K562 (cell line): ENCODE data around the gene AKT1S1. TPM values are rescaled to one million over a fixed set of nuclear protein-coding genes. Genes with fewer than 3 reads are reported as not detected.

Experiments
- CCNT2 ChIP-seq: IDR thresholded peaks from 2 replicates; pipeline ENCODE4 v1.6.1; 2011; ENCODE audit warnings: borderline replicate concordance, low read depth, mild to moderate bottlenecking, moderate library complexity, mixed read lengths, low read length; ENCODE audit not compliant: insufficient read length; ENCODE audit errors: extremely low read depth
- ETS2 ChIP-seq: IDR thresholded peaks from 2 replicates; pipeline ENCODE4 v1.6.1; 2016; ENCODE audit warnings: borderline replicate concordance, missing genetic modification characterization, mild to moderate bottlenecking, moderate library complexity, missing compliant biosample characterization; ENCODE audit not compliant: poor library complexity, severe bottlenecking
- HEY1 ChIP-seq: fragments of 250-450 bp; sonication (Bioruptor Pico); IDR thresholded peaks from 2 replicates; pipeline ENCODE4 v1.5.0; 2020; ENCODE audit warnings: mild to moderate bottlenecking, moderate library complexity, borderline replicate concordance
- KAT2B ChIP-seq: IDR thresholded peaks from one replicate; pipeline ENCODE4 v1.6.1; 2012; ENCODE audit warnings: low read depth, mild to moderate bottlenecking, control low read depth, inconsistent platforms, low read length, moderate library complexity
- MCM5 ChIP-seq: fragments of 450-650 bp; IDR thresholded peaks from 2 replicates; pipeline ENCODE4 v1.6.1; 2016; ENCODE audit warnings: low read depth
- MTA1 ChIP-seq: fragments of 450-650 bp; IDR thresholded peaks from 2 replicates; pipeline ENCODE4 v1.6.1; 2017; ENCODE audit warnings: borderline replicate concordance
- PCBP1 ChIP-seq: fragments of 200-400 bp; formaldehyde crosslinking; IDR thresholded peaks from 2 replicates; pipeline ENCODE4 v1.6.1; 2018; ENCODE audit warnings: mild to moderate bottlenecking, low read depth, low read length; ENCODE audit not compliant: poor library complexity, severe bottlenecking
- PHF8 ChIP-seq: fragments of 200-600 bp; sonication (generic); IDR thresholded peaks from 2 replicates; pipeline ENCODE4 v1.6.1; 2012; ENCODE audit warnings: mixed run types, mild to moderate bottlenecking, inconsistent platforms, low read length, moderate library complexity, borderline replicate concordance
- RCOR1 ChIP-seq, 2 experiments: IDR thresholded peaks; 2 replicates each; pipeline ENCODE4 v1.6.1; 2012; ENCODE audit warnings: low read depth in 2 of 2, low read length in 2 of 2, borderline replicate concordance in 1 of 2, improper control_type of control experiment in 1 of 2
- SAP30 ChIP-seq: fragments of 200-600 bp; sonication (generic); IDR thresholded peaks from 2 replicates; pipeline ENCODE4 v1.6.1; 2012; ENCODE audit warnings: borderline replicate concordance, low read depth, mild to moderate bottlenecking, moderate library complexity, low read length, control low read depth, inconsistent platforms; ENCODE audit not compliant: insufficient read depth, poor library complexity, severe bottlenecking
- SMAD1 ChIP-seq: fragments of 150-350 bp; IDR thresholded peaks from 2 replicates; pipeline ENCODE4 v1.6.1; 2014; ENCODE audit warnings: low read length, low read depth; ENCODE audit not compliant: partially characterized antibody
- ZNF184 ChIP-seq: sonication (generic); formaldehyde crosslinking; IDR thresholded peaks from 2 replicates; pipeline ENCODE4 v1.5.0; 2020; ENCODE audit warnings: missing genetic modification reagents
- ZNF197 ChIP-seq: fragments of 200-800 bp; sonication (Bioruptor generic); IDR thresholded peaks from 2 replicates; pipeline ENCODE4 v1.6.1; 2016; ENCODE audit warnings: low read depth, missing genetic modification characterization, missing compliant biosample characterization
- ZNF23 ChIP-seq: fragments of 250-450 bp; sonication (Bioruptor Pico); IDR thresholded peaks from 2 replicates; pipeline ENCODE4 v1.4.0; 2020; ENCODE audit warnings: mild to moderate bottlenecking
- ZNF347 ChIP-seq: fragments of 450-650 bp; formaldehyde crosslinking; IDR thresholded peaks from 2 replicates; pipeline ENCODE4 v1.4.0; 2020; ENCODE audit warnings: low read depth, mild to moderate bottlenecking, moderate library complexity
- ZNF586 ChIP-seq: fragments of 450-650 bp; formaldehyde crosslinking; conservative IDR thresholded peaks from 2 replicates; pipeline ENCODE4 v1.4.0; 2020; ENCODE audit warnings: mild to moderate bottlenecking, moderate library complexity
- ZNF764 ChIP-seq: fragments of 250-450 bp; sonication (Bioruptor Pico); IDR thresholded peaks from 2 replicates; pipeline ENCODE4 v1.4.0; 2020; ENCODE audit warnings: low read depth, mild to moderate bottlenecking, moderate library complexity
- polyA plus RNA-seq, 8 experiments: library from polyadenylated mRNA; depleted of rRNA in 4 of 8; stranded (reverse) in 5 of 8; unstranded in 3 of 8; fragments of >200 nt; fragmentation: Nextera tagmentation in 2 of 8; fragmentation: Illumina TruSeq in 1 of 8; extraction: Ambion mirVana in 2 of 8; extraction: Trizol in 1 of 8; gene quantifications; 2 replicates each; pipeline versions ENCODE4 v1.2.1 to v1.2.3, GENCODE V29; 2011 to 2014; ENCODE audit warnings: inconsistent platforms in 1 of 8, missing spikeins in 1 of 8
- total RNA-seq, 7 experiments: library from RNA; depleted of rRNA in 6 of 7; stranded (reverse); fragments of >200 nt in 6 of 7; fragmentation: Illumina TruSeq in 2 of 7; extraction: Trizol in 2 of 7; gene quantifications; 2 replicates each; pipeline versions ENCODE4 v1.2.1 to v1.2.3, GENCODE V29; 2011 to 2021; ENCODE audit warnings: low replicate concordance in 1 of 7
- TF ChIP-seq, protein P1 (sequence below), 2 experiments: fragments of 150-350 bp in 1 of 2; IDR thresholded peaks; 2 replicates each; pipeline ENCODE4 v1.6.1; 2012 to 2016; ENCODE audit warnings: low read depth in 2 of 2, low read length in 2 of 2, mild to moderate bottlenecking in 1 of 2, moderate library complexity in 1 of 2
- TF ChIP-seq, protein P2 (sequence below): fragments of 450-650 bp; IDR thresholded peaks from 2 replicates; pipeline ENCODE4 v1.6.1; 2018; ENCODE audit not compliant: partially characterized antibody

Gene AKT1S1
- total and polyA plus RNA-seq, 9 of the 15 experiments (the other 6 are each of a cell fraction or from before 2014, with no cell fraction given), result 1.2 to 50.3 (median 17.1) TPM

- no peak for TF ChIP-seq ZNF764 (CRISPR knock-in tag)
- TF ChIP-seq, protein P1, sequence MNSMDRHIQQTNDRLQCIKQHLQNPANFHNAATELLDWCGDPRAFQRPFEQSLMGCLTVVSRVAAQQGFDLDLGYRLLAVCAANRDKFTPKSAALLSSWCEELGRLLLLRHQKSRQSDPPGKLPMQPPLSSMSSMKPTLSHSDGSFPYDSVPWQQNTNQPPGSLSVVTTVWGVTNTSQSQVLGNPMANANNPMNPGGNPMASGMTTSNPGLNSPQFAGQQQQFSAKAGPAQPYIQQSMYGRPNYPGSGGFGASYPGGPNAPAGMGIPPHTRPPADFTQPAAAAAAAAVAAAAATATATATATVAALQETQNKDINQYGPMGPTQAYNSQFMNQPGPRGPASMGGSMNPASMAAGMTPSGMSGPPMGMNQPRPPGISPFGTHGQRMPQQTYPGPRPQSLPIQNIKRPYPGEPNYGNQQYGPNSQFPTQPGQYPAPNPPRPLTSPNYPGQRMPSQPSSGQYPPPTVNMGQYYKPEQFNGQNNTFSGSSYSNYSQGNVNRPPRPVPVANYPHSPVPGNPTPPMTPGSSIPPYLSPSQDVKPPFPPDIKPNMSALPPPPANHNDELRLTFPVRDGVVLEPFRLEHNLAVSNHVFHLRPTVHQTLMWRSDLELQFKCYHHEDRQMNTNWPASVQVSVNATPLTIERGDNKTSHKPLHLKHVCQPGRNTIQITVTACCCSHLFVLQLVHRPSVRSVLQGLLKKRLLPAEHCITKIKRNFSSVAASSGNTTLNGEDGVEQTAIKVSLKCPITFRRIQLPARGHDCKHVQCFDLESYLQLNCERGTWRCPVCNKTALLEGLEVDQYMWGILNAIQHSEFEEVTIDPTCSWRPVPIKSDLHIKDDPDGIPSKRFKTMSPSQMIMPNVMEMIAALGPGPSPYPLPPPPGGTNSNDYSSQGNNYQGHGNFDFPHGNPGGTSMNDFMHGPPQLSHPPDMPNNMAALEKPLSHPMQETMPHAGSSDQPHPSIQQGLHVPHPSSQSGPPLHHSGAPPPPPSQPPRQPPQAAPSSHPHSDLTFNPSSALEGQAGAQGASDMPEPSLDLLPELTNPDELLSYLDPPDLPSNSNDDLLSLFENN (IDR thresholded peaks at IDR 0.05; ENCODE audit: low read depth in 2 of 2, low read length in 2 of 2), result no peak
- TF ChIP-seq ZNF347 (CRISPR knock-in tag), result no peak
- peak; percentile 84 for TF ChIP-seq PHF8
- TF ChIP-seq ZNF586 (CRISPR knock-in tag), result 0 out of 2 replicates have a peak, but pooled peaks have one; percentile 70
- TF ChIP-seq, protein P2, sequence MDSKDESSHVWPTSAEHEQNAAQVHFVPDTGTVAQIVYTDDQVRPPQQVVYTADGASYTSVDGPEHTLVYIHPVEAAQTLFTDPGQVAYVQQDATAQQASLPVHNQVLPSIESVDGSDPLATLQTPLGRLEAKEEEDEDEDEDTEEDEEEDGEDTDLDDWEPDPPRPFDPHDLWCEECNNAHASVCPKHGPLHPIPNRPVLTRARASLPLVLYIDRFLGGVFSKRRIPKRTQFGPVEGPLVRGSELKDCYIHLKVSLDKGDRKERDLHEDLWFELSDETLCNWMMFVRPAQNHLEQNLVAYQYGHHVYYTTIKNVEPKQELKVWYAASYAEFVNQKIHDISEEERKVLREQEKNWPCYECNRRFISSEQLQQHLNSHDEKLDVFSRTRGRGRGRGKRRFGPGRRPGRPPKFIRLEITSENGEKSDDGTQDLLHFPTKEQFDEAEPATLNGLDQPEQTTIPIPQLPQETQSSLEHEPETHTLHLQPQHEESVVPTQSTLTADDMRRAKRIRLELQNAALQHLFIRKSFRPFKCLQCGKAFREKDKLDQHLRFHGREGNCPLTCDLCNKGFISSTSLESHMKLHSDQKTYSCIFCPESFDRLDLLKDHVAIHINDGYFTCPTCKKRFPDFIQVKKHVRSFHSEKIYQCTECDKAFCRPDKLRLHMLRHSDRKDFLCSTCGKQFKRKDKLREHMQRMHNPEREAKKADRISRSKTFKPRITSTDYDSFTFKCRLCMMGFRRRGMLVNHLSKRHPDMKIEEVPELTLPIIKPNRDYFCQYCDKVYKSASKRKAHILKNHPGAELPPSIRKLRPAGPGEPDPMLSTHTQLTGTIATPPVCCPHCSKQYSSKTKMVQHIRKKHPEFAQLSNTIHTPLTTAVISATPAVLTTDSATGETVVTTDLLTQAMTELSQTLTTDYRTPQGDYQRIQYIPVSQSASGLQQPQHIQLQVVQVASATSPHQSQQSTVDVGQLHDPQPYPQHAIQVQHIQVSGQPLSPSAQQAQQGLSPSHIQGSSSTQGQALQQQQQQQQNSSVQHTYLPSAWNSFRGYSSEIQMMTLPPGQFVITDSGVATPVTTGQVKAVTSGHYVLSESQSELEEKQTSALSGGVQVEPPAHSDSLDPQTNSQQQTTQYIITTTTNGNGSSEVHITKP, result peak; percentile 100
- peak; percentile 84; the same call in 1 of the 2 replicates for TF ChIP-seq ZNF197 (CRISPR knock-in tag)
- TF ChIP-seq ZNF23 (CRISPR knock-in tag), result no peak
- no peak; the same call in 1 of the 2 replicates for TF ChIP-seq HEY1 (CRISPR knock-in tag)
- peak in 1 of 2 experiments; percentile 3; a peak in 1 of 4 replicates for TF ChIP-seq RCOR1 (IDR thresholded peaks at IDR 0.05; ENCODE audit: borderline replicate concordance in 1 of 2, low read depth in 2 of 2, low read length in 2 of 2)
- no peak for TF ChIP-seq MTA1
- peak; percentile 72 for TF ChIP-seq SMAD1
- no peak for TF ChIP-seq ETS2 (tag)
- TF ChIP-seq CCNT2, result no peak
- TF ChIP-seq KAT2B, result no peak
- TF ChIP-seq MCM5, result no peak
- TF ChIP-seq PCBP1, result no peak
- TF ChIP-seq ZNF184 (CRISPR knock-in tag), result no peak
- TF ChIP-seq SAP30, result no peak
Observed at GRCh38 chr19:49877020-49877878, at the start of gene AKT1S1, which contains the start of gene TBC1D17 (continued).
